ENCODE measurements around the gene PRDM11.

DNA sequence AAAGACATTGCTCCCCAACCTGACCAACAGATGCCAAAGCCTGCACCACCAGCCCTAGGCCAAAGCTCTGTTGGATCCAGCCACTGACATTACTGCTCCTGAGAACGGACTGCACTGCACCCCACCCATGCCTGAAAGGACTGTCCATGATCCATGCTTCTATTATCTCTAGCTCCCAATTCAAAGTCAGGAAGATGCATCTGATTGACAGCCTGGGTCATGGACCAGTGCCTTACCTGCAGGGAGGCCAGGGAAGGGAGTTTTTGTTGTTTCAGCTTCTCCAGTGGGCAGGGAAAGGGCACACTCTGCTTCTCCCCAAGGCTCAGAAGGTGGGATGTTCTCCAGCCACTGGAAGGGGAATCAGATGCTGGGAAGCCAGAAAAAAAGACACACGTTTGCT, 4.8 kb upstream of the PRDM11 start:
- TF ChIP-seq, protein P1, sequence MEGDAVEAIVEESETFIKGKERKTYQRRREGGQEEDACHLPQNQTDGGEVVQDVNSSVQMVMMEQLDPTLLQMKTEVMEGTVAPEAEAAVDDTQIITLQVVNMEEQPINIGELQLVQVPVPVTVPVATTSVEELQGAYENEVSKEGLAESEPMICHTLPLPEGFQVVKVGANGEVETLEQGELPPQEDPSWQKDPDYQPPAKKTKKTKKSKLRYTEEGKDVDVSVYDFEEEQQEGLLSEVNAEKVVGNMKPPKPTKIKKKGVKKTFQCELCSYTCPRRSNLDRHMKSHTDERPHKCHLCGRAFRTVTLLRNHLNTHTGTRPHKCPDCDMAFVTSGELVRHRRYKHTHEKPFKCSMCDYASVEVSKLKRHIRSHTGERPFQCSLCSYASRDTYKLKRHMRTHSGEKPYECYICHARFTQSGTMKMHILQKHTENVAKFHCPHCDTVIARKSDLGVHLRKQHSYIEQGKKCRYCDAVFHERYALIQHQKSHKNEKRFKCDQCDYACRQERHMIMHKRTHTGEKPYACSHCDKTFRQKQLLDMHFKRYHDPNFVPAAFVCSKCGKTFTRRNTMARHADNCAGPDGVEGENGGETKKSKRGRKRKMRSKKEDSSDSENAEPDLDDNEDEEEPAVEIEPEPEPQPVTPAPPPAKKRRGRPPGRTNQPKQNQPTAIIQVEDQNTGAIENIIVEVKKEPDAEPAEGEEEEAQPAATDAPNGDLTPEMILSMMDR (IDR thresholded peaks at IDR 0.05 in 4 of 5, conservative IDR thresholded peaks at IDR 0.05 in 1 of 5): no peak
- TF ChIP-seq POLR2A (IDR thresholded peaks at IDR 0.05): no peak

Measured in gastrocnemius medialis (tissue), 4 donors.